NK-92 (cell line): ENCODE data around the gene TGFB2.

Experiments
- DNase-seq: peaks from one replicate; lab custom pipeline; 2025; ENCODE audit not compliant: unreplicated experiment; lab: John Stamatoyannopoulos, UW

The TGFB2 gene

GRCh38 chr1:218384581-218384993, 39.5 kb downstream of the TGFB2 start:
- no peak for DNase-seq

DNA sequence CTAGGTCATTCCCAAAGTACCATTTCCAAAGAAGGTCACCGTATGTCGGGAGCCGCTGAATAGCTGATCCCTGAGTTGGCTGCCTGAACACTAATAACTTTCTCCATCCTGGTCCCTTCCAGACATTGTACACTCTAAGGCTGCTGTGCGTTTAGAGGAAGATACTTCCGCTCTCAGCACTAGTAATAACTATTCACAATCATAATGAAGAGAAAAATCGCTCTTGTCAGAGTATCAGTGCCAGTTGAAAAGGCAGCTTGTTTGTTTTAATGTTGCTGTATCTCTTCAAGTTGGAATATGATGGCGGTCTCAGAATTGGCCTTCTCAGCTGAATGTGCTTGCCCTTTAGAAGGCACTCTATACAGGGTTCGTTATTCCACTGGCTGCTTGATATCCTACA, 43.5 kb downstream of the TGFB2 start:
- no peak for DNase-seq

- no peak for DNase-seq
Observed at GRCh38 chr1:218390618-218391017, 45.5 kb downstream of the TGFB2 start.

DNA sequence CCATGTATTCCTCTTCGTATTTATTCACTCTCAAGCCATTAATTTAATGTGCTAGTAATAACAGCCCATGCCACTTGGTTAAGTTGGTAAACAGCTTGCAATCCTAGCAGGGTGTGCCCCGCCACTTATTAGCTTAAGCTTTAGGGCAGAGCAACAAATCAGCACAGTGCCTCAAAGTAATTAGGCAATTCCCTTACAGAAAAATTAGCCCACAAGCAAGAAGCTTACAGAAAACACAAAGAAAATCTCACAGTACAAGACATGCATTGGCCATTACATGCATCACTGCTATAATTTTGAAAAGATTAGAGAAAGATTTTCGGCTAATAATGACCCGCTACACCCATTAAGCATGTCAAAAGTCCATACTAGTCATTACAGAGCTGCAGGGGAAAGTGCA, 47.6 kb downstream of the TGFB2 start:
- DNase-seq, result no peak

- no peak for DNase-seq
Observed at GRCh38 chr1:218394416-218394815, 49.3 kb downstream of the TGFB2 start.

DNA sequence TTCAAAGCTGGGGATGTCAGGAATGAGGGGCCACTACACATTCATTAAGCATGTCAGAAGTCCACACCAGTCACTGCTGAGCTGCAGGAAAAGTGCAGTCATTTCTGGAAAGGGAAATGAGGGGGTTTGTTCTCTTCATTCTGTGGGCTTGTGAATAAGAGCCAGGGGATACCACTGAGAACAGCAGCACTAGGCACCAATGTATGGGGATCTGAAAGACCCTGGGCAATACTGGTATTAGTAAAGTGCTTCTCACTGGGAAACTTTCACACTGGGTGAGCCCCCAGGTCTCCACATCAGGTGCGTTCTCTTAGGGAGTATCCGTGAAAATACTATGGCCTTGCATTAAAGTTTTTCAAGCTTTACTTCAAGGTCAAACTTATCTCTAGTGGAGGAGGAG, 49.9 kb downstream of the TGFB2 start:
- DNase-seq, result no peak

- DNase-seq, result no peak
Observed at GRCh38 chr1:218395916-218396315, 50.8 kb downstream of the TGFB2 start.

DNA sequence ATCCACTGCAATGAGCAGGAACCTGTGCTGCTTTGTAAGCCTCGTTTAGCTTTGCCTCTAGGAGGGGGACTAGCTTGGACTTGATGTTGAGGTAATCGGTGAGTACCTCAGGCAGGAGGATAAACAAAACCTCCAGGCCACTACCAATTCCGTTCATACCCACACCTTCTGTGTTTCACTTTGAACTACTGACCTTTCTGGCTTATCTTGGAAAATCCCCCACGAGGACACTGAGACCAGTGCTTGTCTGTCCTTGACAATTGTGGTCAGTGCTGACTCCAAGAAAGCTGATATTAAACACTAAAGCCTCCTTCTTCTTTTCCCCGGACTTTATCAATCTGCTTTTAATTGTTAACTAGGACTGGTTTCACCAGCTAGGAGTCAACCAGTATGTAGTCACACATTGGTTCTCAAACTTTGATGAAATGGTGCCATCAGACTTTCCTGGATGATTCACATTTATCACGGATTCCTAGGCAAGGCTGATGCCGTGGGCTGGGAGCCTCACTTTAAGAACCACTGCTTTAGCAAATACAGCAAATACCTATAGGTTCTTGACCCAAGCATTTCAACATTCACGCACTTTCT, 52.7 kb downstream of the TGFB2 start:
- DNase-seq, result no peak

DNA sequence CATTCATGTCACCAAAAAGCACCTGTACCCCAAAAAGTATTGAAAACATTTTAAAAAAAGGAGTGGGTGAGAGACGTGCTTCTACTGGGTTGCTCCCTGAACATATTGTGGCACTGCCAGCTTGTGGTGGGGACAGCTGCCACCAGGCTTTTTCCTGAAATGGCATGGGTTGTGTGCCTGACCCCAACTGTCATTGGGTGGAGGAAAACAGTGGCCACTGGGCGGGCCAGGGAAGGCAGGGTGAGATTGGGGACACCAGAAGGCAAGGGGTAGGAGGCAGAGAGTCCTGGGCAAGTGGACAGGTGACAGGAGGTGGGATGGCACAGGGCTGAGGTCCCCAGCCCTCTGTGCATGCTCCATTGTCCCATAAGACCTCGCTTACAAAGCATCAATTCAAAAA, 55.5 kb downstream of the TGFB2 start:
- DNase-seq, result no peak

DNA sequence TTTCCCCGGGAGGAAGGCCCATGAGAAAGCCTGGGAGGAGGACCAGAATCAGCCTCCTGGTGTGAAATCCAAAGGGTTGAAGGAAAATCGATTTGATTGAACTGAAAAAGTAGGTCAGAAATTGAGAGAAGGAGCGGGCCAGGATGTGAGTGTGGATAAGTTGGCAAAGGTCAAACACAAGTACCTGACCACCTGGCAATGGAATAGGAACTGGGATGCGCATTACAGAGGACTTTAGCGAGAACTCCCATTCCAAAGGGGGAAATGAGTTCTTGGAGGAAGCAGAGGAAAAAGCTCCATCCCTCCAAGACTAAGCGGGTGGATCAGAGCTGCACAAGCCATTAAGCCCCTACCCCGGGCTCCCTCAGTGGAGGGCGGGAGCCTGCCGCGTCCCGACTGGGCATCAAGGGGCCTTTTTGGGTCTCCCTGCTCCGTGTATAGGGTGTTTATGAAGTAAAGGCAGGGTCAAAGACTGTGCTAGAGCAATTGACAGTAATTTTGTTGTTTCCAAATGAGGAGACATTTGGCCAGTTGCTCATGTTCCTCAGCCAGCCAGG, 56.4 kb downstream of the TGFB2 start:
- DNase-seq, result no peak

- DNase-seq, result no peak
Observed at GRCh38 chr1:218401998-218402785, 57.1 kb downstream of the TGFB2 start.

DNA sequence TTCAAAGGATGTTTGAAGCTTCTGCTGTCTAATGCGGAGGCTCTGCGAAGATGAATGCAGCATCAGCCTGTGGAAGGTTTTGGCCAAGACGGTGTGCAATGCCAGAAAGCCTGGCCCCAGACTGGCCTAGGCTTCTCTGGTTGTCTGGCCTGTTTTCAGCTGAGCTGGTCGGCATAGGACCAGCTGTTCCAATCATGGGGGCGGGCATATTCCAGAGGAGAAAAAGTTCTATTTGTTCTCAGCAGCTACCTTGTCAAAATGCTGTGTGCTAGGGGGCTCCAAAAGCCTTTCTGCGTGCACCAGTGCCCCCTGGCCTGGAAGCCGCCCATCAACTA, 57.6 kb downstream of the TGFB2 start:
- no peak for DNase-seq

GRCh38 chr1:218403300-218403699, 58.2 kb downstream of the TGFB2 start:
- no peak for DNase-seq

- no peak for DNase-seq
Observed at GRCh38 chr1:218407630-218408029, 62.5 kb downstream of the TGFB2 start.

DNA sequence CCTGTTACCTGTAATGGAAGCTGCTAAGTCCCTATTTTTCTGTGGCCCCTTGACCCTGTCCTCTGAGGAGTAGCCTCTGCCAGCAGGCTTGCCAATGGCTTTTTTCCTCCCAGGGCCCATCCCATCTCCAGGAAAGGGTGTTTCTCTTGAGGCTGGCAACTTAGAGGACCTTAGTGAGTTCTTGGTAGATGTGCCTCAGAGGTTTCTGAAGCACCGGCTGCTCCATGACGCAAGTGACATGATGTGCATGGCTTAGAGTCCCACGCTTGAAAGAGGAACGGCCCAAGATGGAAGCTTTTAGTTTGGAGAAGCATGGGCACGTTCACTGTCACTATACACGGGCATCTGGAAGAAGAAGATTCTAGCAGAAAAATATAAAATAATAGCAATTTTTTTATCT, 63.0 kb downstream of the TGFB2 start:
- DNase-seq, result no peak

DNA sequence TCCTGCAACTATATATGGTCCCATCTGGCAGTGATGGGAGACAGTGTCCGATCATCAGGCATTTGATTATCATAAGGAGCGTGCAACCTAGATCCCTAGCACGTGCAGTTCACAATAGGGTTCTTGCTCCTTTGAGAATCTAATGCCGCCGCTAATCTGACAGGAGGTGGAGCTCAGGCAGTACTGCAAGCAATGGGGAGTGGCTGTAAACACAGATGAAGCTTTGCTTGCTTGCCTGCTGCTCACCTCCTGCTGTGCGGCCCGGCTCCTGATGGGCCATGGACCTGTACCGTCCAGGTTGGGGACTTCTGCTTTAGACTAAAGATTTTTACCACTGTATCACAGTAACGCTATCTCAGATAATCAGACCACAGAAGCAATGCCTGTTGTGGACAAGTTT, 63.8 kb downstream of the TGFB2 start:
- DNase-seq, result no peak

DNA sequence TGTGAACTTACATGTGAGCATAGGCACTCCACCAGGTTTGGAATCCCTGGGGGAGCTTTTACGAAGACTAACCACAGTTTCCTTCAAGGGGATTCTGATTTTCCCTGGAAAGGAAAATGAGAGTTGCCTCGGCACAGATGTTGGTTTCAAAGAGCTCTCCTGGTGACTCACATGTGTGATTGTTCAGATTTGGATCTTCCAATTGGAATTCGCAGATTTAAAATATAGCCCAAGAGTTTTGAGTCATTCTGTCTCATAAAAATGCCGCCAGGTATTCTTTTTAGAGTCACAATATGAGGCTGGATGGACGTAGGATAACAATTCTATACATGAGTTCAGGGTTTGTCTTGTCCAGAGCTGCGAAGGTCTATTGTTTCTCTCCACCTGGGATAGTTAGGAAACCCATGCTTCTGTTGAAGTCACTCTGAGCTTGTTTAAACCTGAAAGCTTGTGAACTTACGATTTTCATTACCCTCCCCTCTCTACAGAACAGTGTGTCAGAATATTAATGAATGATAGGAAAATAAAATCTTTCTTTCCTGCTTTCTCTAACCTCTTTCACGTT, 64.9 kb downstream of the TGFB2 start:
- DNase-seq, result no peak

DNA sequence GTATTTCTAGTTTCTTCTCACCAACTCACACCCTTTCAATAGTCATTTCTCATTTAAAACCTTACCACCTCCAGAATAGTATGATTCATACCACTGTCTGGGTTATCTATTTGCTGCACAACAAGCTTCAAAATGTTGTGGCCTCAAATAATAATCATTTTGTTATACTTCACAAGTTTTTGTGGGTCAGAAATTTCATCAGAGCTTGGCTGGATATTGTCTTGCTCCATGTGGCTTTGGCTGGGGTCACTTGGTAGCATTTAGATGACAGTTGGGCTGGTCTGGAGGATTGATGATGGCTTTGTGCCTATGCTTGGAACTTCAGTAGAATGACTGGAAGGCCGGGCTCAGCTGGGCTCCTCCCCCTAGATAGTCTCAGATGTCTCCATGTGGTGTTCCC, 66.0 kb downstream of the TGFB2 start:
- DNase-seq, result no peak

DNA sequence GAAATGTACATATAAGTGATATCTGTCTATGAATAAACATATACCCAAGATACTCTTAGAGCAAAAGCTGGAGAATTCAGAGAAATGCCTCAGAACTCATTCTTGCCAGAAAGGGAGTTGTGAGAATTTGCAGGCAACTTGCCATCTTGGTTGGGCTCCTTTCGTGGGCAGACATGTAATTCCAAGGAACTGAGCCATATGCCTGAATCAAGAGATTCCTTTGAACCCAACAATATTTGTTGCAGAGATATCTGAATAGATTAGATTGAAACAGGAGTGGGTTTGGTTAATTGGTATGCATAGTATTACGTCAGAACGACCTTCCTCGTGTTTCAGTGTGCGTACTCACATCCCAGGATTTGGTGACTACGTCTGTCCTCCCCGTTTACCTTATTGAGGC, 67.0 kb downstream of the TGFB2 start:
- DNase-seq, result no peak

- DNase-seq, result no peak
Observed at GRCh38 chr1:218413179-218413578, 68.0 kb downstream of the TGFB2 start.

DNA sequence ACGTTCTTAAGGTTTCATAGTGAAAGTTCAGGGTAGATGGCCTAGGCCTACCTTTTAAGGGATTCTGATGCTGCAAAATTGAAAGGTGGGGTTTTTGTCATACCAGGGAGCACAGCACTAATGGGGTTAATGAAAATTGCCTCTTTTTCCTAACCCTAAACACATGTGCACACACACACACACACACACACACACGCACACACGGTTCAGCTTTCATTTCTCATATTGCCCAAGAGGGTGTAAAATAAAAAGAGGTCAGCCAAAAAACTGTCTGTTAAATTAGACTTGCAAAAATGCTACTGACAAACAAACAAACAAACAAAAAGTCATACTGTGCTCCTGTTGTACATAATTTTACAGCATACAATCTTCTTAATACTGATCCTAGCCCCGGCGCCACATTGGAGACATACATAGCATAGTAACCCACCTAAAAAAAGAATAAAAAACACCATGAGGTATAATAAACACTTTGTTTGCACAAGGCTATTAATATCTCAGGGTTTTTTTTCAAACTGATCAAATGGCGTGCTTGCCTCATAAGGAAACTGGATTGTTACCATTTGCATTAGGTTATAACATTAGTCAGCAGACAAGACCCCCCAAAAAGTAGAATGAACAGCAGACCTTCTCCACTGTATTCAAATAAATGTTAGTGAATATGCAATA, 69.1 kb downstream of the TGFB2 start:
- no peak for DNase-seq

- DNase-seq, result no peak
Observed at GRCh38 chr1:218415726-218416125, 70.6 kb downstream of the TGFB2 start.
